Measurements from ENCODE around the gene WIPF3. TPM values are rescaled to one million over a fixed set of nuclear protein-coding genes. Genes with fewer than 3 reads are reported as not detected.

Gene WIPF3, protein sequence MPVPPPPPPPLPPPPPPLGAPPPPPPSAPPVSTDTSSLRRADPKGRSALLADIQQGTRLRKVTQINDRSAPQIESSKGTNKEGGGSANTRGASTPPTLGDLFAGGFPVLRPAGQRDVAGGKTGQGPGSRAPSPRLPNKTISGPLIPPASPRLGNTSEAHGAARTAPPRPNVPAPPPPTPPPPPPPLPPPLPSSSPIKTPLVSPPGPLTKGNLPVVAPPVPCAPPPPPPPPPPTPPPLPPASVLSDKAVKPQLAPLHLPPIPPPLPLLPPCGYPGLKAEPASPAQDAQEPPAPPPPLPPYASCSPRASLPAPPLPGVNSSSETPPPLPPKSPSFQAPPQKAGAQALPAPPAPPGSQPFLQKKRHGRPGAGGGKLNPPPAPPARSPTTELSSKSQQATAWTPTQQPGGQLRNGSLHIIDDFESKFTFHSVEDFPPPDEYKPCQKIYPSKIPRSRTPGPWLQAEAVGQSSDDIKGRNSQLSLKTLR
- under 0.01 and 0.15 TPM in 2 replicates for total RNA-seq

DNA sequence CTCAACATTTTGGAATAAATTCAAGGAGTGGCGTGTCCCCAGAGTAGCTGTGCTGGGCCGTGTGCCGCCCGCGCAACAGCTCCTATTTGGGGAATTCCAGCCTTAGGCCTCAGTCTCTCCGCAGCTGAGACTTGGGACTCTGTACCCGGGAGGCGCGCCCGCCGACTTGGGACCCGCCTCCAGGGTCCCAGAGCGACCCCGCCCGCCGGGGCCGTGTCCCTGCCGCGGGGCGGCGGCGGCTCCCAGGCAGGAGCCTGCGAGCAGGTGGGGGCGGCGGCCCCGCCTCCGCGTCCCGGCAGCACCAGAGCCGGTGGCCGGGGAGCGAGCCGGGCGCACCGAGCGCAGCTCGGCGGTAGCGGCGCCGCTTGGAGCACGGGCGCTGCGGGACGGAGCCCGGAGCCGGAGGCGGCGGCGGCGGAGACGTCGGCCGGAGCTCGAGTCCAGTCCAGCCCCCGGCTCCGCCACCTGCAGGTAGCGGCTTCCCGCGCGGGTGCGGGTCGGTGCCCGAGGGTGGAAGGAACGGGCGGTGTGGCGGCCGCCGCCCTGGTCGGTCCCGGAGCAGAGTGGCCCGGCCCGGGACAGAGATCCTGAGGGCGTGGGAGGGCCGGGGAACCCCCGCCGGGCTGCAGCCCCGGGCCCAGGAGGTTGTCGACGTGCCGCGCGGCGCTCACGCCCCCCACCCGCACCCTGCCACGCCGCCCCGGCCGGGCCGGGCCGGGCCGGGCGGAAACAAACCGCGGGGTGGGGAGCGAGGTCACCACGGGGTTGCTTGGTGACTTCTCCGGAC is at the start of gene WIPF3:
TSS of gene WIPF3 (plus strand) at position 301 of the 787 bp plus-strand sequence. CDS start 28,217 bp downstream, outside the sequence.

Other genes with a start within 250 kb of the WIPF3 start
- not detected in 2 replicates for gene PRR15, start 242.7 kb upstream of the WIPF3 start, total RNA-seq
- 111 and 141 TPM in 2 replicates for gene SCRN1, start 183.3 kb downstream of the WIPF3 start, total RNA-seq
- 22.7 and 42.9 TPM in 2 replicates for gene FKBP14, start 220.2 kb downstream of the WIPF3 start, total RNA-seq
- 10.3 and 13.4 TPM in 2 replicates for gene PLEKHA8, start 221.9 kb downstream of the WIPF3 start, total RNA-seq